Uterus (tissue), 2 donors: ENCODE measurements around the gene DIPK1A.

Experiments used
- CTCF ChIP-seq, 4 experiments: fragments of 200-600 bp in 2 of 4; fragments of 450-650 bp in 2 of 4; sonication (generic) in 2 of 4; IDR thresholded peaks; one replicate each; pipeline ENCODE4 v1.5.1; 2016 to 2019; ENCODE audit warnings: antibody characterized with exemption in 4 of 4, mild to moderate bottlenecking in 2 of 4, moderate library complexity in 1 of 4
- POLR2A ChIP-seq, 2 donors: fragments of 450-650 bp; IDR thresholded peaks; one replicate each; pipeline ENCODE4 v1.6.1; 2016; ENCODE audit warnings: antibody characterized with exemption in 2 of 2, mild to moderate bottlenecking in 1 of 2, moderate library complexity in 1 of 2

- TF ChIP-seq CTCF (IDR thresholded peaks at IDR 0.05) (peak; percentile 57 to 76 (median 72)), POLR2A (IDR thresholded peaks at IDR 0.05) (peak in 1 of 2 donors; percentile 28)
Observed at GRCh38 chr1:92960395-92961130, 699 bp downstream of the DIPK1A start.
